Right lobe of liver (tissue), 4 donors: ENCODE measurements around the gene TSPAN10.

Experiments used
- CTCF ChIP-seq, 4 donors: fragments of 200-600 bp in 3 of 4; fragments of 450-650 bp in 1 of 4; IDR thresholded peaks; one replicate each; pipeline versions ENCODE4 v1.5.1 to v1.8.0; 2016 to 2022; ENCODE audit warnings: antibody characterized with exemption in 4 of 4, mild to moderate bottlenecking in 2 of 4
- POLR2A ChIP-seq: fragments of 450-650 bp; IDR thresholded peaks from one replicate; pipeline ENCODE4 v1.6.1; 2017; ENCODE audit warnings: antibody characterized with exemption, mild to moderate bottlenecking
- donor health status: DM: no; HTN: no; CAD: no.
- donor health status: DM: no; HTN: no; CAD: no.
- donor health status: DM: no; HTN: yes; CAD: no.

GRCh38 chr17:81650951-81651350, 14.0 kb downstream of the TSPAN10 start:
- TF ChIP-seq CTCF (IDR thresholded peaks at IDR 0.05) (no peak), POLR2A (no peak)
